Ammon's horn (tissue), 1 donor: ENCODE results near the gene SPI1.
A peak's percentile ranks its signal among the peaks of the same experiment; 100 is the strongest.

Experiments used
- DNase-seq: peaks from one replicate; pipeline ENCODE4 v3.0.0-alpha.2; 2016; ENCODE audit warnings: low spot score

Gene SPI1

DNA sequence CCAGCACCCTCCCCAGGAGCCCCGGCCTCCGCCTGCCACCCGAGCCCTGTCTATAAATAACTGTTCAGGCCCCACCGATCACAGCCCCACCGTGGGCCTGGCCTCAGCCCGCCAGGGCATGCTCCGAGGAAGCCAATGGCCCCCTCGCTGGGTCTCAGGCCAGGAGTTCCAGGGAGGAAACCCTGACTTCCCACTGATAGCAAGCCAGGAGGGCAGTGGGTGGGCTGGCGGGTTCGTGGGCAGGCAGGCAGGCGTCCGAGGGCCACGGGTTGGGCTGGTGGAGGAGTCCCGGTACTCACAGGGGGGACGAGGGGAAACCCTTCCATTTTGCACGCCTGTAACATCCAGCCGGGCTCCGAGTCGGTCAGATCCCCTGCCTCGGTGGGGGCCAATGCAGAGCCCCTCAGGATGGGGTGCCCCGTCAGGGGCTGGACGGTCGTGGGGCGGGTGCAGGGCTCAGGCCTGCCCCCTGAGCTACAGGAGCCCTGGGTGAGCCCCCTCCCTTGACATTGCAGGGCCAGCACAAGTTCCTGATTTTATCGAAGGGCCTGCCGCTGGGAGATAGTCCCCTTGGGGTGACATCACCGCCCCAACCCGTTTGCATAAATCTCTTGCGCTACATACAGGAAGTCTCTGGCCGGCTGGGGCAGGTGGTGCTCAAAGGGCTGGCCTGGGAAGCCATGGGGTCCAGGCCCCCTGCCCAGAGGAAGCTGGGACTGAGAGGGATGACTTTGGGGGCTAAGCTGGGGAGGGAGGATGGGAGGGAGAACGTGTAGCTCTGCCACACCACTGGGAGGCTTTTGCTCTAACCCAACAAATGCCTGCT is at the start of gene SPI1:
Gene SPI1, minus strand, starts transcription at position 538 of the 826 bp plus-strand sequence. Its CDS starts 194 bp downstream, at position 344.
- peak; percentile 74 for DNase-seq

- DNase-seq = peak; percentile 98
These were observed 48.0 kb upstream of the SPI1 start, which contains the start of gene PSMC3 for GRCh38 chr11:47426062-47426956. PSMC3 (minus strand) TSS chr11:47426439; CDS start chr11:47426279, 160 bp downstream.

DNA sequence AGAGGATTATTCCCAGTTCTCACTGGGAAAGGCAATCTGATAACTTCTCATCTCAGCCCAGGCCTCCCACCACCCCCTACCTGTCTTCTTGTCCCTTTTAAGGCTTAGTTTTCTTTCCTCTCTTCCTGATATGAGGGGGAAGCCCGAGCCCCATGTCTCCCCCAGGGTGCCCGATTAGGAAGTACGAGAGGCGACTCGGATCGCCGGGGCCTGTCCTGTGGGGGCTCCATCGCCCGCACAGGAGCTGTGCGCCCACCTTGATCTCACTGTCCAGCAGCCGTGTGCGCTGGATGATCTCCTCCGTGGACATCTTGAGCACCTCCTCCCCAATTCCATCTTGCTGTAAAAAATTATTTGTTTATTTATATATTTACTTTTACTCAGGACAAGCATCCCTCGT is 47.3 kb upstream of the SPI1 start:
- no peak for DNase-seq

- no peak for DNase-seq
These were observed 40.3 kb upstream of the SPI1 start for GRCh38 chr11:47418454-47419259.

- no peak for DNase-seq
These were observed 39.4 kb upstream of the SPI1 start for GRCh38 chr11:47417712-47418111.

GRCh38 chr11:47415949-47416472 is 37.7 kb upstream of the SPI1 start:
- no peak for DNase-seq

DNA sequence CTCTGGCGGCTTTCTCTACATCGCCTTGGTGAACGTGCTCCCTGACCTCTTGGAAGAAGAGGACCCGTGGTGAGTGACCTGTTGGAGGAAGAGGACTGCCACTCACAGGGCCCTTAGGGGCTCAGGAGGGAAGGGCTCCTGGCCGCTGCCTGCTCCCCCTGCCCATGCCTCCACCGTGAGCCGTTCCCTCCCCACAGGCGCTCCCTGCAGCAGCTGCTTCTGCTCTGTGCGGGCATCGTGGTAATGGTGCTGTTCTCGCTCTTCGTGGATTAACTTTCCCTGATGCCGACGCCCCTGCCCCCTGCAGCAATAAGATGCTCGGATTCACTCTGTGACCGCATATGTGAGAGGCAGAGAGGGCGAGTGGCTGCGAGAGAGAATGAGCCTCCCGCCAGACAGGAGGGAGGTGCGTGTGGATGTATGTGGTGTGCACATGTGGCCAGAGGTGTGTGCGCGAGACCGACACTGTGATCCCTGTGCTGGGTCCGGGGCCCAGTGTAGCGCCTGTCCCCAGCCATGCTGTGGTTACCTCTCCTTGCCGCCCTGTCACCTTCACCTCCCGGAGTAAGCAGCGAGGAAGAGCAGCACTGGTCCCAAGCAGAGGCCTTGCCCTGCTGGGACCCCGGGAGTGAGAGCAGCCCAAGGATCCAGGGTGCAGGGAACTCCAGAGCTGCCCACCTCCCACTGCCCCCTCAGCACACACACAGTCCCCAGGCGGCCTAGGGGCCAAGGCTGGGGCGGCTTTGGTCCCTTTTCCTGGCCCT is 36.9 kb upstream of the SPI1 start:
- no peak for DNase-seq

GRCh38 chr11:47414685-47415070 is 36.3 kb upstream of the SPI1 start:
- no peak for DNase-seq

DNA sequence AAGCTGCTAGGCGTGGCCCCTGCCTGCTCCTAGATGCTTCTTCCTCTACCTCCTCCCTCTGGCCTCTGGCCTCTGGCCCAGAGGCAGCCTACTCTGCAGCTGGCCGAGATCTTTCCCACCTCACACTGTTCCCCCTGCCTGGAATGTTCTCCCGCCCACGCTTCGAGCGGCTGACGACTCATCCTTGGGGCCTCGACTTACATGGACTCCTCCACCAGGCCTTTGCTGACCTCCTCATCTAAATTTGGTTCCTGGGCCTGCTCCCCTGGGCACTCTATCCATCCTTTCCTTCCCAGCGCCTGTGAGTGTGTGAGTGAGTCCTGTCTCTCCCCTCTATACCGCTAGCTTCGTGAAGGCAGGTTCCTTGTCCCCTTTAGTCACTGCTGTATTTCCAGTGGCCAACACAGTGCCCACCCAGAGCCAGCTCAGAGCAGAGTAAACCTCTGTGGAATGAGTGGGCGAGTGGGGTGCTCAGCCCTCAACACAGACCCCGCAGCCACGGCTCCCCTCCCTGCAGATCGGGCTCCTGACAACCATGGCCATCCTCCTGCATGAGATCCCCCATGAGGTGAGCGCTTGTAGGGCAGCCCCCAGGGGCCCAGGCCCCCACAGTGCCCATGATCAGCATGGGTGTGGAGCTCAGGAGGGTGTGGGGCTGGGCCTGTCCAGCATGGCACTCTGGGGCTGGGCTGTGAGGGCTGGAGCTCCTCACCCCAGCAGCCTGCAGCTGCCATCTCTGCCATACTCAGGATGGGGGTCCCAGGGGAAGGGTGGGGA is 35.7 kb upstream of the SPI1 start:
- no peak for DNase-seq

DNA sequence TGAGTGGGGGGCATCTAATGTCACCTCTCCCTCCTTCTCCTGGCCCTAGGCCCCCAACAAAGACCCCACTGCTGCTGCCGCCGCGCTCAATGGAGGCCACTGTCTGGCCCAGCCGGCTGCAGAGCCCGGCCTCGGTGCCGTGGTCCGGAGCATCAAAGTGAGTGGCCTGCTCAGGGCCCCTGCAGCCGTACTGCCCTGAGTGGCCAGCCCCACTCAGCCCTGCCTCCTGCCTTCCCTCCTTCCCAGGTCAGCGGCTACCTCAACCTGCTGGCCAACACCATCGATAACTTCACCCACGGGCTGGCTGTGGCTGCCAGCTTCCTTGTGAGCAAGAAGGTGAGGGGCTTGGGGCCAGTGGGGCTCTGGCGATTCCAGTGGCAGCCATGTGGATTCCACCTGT is 35.0 kb upstream of the SPI1 start:
- no peak for DNase-seq

GRCh38 chr11:47411884-47412746 is 33.8 kb upstream of the SPI1 start:
- no peak for DNase-seq

- DNase-seq = no peak
These were observed 32.3 kb upstream of the SPI1 start for GRCh38 chr11:47410370-47411264.

GRCh38 chr11:47409440-47410369 is 31.4 kb upstream of the SPI1 start:
- DNase-seq = no peak

- no peak for DNase-seq
These were observed 30.5 kb upstream of the SPI1 start for GRCh38 chr11:47408598-47409439.

DNA sequence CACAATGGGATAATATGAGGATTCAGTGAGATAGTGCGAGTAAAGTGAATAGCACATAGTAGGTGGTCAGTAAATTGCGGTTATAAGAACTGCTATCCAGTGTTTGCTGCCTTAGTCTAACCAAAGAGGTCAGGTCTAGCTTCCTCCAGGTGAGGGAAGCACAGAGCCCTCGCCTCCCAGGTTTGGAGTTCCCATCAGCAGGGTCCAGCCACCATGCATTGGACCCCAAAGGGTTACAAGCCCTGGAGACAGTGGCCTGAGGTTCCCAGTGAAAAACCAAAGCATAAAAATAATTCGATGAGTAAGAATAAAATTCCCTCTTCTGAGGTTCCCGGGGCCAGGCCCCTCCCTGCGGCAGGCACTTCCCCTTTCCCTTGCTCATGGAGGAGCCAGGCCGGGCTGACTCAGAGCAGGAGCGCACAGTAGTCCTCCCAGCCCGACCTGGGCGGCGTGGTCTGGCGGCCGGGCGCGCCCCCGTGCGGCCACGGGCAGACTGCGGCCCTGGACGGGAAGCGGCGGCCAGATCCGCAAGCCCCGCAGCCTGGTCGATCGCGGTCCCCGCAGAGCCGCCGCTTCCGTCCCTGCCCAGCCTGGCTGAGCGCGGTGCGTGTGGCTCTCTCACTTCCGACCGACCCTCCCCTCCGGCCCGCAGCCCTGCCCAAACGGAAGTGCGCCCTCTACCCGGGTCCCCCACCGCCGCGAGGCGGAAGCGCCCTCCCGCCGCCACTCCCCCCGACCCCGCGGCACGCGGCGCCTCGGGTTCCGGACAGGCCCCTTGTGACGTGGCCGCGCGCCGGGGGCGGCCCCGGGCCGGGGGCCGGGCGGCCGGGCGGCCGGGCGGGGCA is 29.6 kb upstream of the SPI1 start, which contains the start of gene SLC39A13:
Gene SLC39A13, plus strand, starts transcription at position 845 of the 845 bp plus-strand sequence. CDS start 1,505 bp downstream, outside the sequence.
- DNase-seq = peak; percentile 95
